Measurements from ENCODE around the gene SIDT2. TPM values are rescaled to one million over a fixed set of nuclear protein-coding genes. Genes with fewer than 3 reads are reported as not detected.

SIDT2 gene
- total and polyA plus RNA-seq, 3 donors from 2014 or later, result 69.5 to 129 (median 93.8) TPM

DNA sequence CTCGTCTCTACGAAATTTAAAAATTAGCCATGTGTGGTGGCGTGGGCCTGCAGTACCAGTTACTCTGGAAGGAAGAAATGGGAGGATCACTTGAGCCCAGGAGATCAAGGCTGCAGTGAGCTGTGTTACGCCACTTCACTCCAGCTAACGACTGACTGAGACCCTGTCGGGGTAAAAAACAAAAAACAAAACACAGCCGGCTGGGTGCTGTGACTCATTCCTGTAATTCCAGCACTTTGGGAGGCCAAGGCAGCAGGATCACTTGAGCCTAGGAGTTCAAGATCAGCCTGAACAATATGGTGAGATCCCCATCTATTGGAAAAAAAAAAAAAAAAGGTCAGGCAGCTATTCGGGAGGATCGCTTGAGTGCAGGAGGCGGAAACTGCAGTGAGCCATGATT is 32.0 kb upstream of the SIDT2 start:
- TF ChIP-seq POLR2A (IDR thresholded peaks at IDR 0.05), result no peak
- TF ChIP-seq, protein P1, sequence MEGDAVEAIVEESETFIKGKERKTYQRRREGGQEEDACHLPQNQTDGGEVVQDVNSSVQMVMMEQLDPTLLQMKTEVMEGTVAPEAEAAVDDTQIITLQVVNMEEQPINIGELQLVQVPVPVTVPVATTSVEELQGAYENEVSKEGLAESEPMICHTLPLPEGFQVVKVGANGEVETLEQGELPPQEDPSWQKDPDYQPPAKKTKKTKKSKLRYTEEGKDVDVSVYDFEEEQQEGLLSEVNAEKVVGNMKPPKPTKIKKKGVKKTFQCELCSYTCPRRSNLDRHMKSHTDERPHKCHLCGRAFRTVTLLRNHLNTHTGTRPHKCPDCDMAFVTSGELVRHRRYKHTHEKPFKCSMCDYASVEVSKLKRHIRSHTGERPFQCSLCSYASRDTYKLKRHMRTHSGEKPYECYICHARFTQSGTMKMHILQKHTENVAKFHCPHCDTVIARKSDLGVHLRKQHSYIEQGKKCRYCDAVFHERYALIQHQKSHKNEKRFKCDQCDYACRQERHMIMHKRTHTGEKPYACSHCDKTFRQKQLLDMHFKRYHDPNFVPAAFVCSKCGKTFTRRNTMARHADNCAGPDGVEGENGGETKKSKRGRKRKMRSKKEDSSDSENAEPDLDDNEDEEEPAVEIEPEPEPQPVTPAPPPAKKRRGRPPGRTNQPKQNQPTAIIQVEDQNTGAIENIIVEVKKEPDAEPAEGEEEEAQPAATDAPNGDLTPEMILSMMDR (IDR thresholded peaks at IDR 0.05), result no peak
- no peak for DNase-seq
- H3K36me3 ChIP-seq (ENCODE audit: low read depth, missing control alignments), result no peaks in the 10 kb centered on the region
- H3K9me3 ChIP-seq, result no peaks in the 10 kb centered on the region
- intact Hi-C loops (cut with DNase I; ENCODE audit: low total_unique reads), result no loop called here
- no peaks in the 10 kb centered on the region for H3K27me3 ChIP-seq
- peak overlapping the region in 1 of 2 donors; percentile 30 for H3K27ac ChIP-seq
- no peak overlapping the region for H3K4me3 ChIP-seq
- 52 to 53% methylated on average over 10 of the region's 10 CpGs for WGBS, 2 donors
- H3K4me1 ChIP-seq, result peaks cover 10% of the 10 kb centered on the region

DNA sequence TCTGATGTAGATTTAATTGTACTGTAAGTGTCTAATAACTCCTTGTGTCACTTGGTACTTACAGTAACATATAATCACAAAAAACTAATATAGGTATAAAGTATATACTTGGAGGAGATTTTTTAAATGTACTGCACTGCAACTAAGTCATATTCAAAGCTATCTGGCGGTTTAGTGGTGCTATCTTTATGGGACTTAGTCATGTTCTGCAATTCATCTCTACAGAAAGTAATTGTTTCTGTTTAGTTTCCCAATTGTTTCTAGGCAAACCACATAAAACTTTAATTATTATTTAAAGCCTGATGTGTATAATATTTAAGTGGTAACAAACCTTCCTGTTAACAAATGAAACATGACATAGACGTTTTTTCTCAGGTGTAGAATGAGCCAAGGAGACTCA is 26.5 kb upstream of the SIDT2 start:
- TF ChIP-seq, protein P1 (IDR thresholded peaks at IDR 0.05), result no peak
- TF ChIP-seq POLR2A (IDR thresholded peaks at IDR 0.05), result no peak
- intact Hi-C loops (cut with DNase I; ENCODE audit: low total_unique reads), result no loop called here
- Histone ChIP-seq H3K4me1 (peaks cover 3% of the 10 kb centered on the region), H3K36me3 (ENCODE audit: low read depth, missing control alignments) (no peaks in the 10 kb centered on the region), H3K27me3 (no peaks in the 10 kb centered on the region), H3K9me3 (no peaks in the 10 kb centered on the region), H3K4me3 (no peak overlapping the region), H3K27ac (no peak overlapping the region)
- no peak for DNase-seq
- WGBS, 2 donors, result 45 to 63% methylated on average over 2 of the region's 2 CpGs

DNA sequence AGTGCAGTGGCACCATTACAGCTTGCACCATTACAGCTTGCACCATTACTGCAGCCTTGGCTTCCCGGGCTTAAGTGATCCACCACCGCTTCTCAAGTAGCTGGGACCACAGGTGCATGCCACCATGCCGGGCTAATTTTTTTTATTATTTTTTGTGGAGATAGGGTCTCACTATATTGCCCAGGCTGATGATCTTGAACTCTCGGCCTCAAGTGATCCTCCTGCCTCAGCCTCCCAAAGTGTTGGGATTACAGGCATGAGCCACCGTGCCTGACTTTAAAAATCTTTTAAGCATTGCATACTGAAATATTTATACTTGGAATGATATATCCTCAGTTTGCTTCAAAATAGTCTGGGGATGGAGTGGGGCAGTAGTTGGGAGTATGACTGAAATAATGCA is 24.1 kb upstream of the SIDT2 start:
- 90 to 91% methylated on average over 5 of the region's 5 CpGs for WGBS, 2 donors
- no peak overlapping the region for H3K27ac ChIP-seq
- intact Hi-C loops (cut with DNase I; ENCODE audit: low total_unique reads), result no loop called here
- H3K4me3 ChIP-seq, result no peak overlapping the region
- H3K36me3 ChIP-seq (ENCODE audit: low read depth, missing control alignments), result no peaks in the 10 kb centered on the region
- H3K27me3 ChIP-seq, result no peaks in the 10 kb centered on the region
- DNase-seq, result no peak
- H3K9me3 ChIP-seq, result no peaks in the 10 kb centered on the region
- TF ChIP-seq, protein P1 (IDR thresholded peaks at IDR 0.05), result no peak
- H3K4me1 ChIP-seq, result no peaks in the 10 kb centered on the region

DNA sequence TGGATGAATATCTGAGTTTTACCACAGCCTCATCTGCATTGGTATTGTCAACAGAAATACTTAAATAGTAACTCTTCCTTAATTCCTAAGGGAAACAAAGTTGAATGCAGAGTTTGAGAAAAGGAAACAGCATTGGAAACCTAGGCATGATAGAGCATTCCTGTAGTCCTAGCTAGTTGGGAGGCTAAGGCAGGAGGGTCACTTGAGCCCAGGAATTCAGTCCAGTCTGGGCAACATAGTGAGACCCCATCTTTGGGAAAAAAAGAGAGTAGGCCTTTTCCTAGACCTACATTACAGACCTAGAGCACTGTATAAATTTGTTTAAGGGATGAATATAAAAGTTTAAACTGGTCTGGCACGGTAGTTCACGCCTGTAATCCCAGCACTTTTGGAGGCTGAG is 21.0 kb upstream of the SIDT2 start:
- no peaks in the 10 kb centered on the region for H3K9me3 ChIP-seq
- no peaks in the 10 kb centered on the region for H3K27me3 ChIP-seq
- no peaks in the 10 kb centered on the region for H3K36me3 ChIP-seq (ENCODE audit: low read depth, missing control alignments)
- intact Hi-C loops (cut with DNase I; ENCODE audit: low total_unique reads), result no loop called here
- no peak for DNase-seq
- WGBS, 2 donors, result 83 to 96% methylated on average over 2 of the region's 2 CpGs
- no peak overlapping the region for H3K27ac ChIP-seq
- H3K4me3 ChIP-seq, result no peak overlapping the region
- TF ChIP-seq, protein P1 (IDR thresholded peaks at IDR 0.05), result no peak
- no peak for TF ChIP-seq POLR2A (IDR thresholded peaks at IDR 0.05)
- H3K4me1 ChIP-seq, result no peaks in the 10 kb centered on the region

DNA sequence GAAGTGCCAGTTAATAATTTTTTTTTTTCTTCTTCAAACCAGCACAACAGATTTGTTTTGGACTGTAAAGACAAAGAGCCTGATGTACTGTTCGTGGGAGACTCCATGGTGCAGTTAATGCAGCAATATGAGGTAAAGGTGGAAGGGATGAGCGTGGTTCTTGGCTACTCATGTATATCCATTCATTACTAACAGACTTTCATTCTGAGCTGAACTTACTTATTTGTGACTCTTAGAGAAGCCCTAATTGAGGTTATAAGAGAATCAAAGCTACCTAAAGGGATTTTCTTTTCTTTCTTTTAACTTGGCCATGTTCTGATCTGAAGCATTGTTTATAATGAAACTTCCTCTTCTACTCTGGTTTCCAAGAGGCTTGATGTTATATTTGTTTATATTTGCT is 18.7 kb upstream of the SIDT2 start:
- Histone ChIP-seq H3K4me3 (no peak overlapping the region), H3K4me1 (no peaks in the 10 kb centered on the region), H3K27me3 (no peaks in the 10 kb centered on the region), H3K9me3 (no peaks in the 10 kb centered on the region), H3K36me3 (ENCODE audit: low read depth, missing control alignments) (no peaks in the 10 kb centered on the region), H3K27ac (no peak overlapping the region)
- no peak for DNase-seq
- no peak for TF ChIP-seq POLR2A (IDR thresholded peaks at IDR 0.05)
- TF ChIP-seq, protein P1 (IDR thresholded peaks at IDR 0.05), result no peak
- intact Hi-C loops (cut with DNase I; ENCODE audit: low total_unique reads), result no loop called here
- WGBS, 2 donors, result 86 to 88% methylated on average over 2 of the region's 2 CpGs

Data from testis (tissue), 3 donors.